Activated T-helper 1 cell treated with anti-CD3 and anti-CD28 coated beads, Interleukin-2, amount 50 U/mL, for 16 hours (primary cell): ENCODE results near the gene PRR23A.
"Not testable (repeated sequence)": the region's sequence is repeated elsewhere in the genome, so short reads cannot be mapped to it uniquely, and the experiment has no call there.

Experiments
- DNase-seq, 2 donors: peaks; one replicate each; pipeline ENCODE4 v3.0.0-alpha.2; 2020; ENCODE audit warnings: low read depth in 1 of 2, low spot score in 1 of 2

PRR23A gene

DNA sequence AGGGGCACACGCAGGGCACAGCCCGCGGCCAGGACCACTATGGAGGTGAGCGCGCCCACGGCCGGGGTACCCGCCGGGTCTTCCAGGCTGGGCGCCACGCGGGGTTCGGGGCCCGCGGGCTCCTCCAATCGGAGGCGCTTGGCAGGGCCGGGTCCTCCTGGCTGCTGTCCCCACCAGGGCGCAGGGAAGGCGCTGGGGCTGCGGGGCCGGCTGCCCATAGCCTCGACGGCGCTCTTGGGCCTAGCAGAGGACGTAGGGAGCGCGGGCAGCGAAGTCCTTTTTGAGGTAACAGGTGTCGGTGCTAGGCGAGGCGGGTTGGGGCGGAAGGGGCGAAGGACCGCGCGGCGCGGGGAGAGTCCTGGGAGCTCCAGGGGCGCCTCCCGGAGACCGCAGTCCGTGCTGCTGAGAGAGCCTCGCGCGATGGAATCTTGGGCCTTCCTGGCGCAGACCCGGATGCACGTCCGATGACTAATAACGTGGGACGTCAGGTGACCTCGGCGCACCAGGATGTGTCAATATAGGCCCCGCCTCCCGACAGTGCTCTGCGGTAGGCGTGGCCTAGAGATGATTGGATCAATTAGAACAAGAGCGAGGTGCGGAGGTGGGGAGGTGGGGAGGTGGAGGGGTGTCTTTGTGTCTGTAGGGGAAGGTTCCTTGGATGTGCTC lies at the start of gene PRR23A:
PRR23A (minus strand) TSS at position 218 of the 666 bp plus-strand sequence; CDS start at position 218, 0 bp downstream.
- no peak for DNase-seq

DNA sequence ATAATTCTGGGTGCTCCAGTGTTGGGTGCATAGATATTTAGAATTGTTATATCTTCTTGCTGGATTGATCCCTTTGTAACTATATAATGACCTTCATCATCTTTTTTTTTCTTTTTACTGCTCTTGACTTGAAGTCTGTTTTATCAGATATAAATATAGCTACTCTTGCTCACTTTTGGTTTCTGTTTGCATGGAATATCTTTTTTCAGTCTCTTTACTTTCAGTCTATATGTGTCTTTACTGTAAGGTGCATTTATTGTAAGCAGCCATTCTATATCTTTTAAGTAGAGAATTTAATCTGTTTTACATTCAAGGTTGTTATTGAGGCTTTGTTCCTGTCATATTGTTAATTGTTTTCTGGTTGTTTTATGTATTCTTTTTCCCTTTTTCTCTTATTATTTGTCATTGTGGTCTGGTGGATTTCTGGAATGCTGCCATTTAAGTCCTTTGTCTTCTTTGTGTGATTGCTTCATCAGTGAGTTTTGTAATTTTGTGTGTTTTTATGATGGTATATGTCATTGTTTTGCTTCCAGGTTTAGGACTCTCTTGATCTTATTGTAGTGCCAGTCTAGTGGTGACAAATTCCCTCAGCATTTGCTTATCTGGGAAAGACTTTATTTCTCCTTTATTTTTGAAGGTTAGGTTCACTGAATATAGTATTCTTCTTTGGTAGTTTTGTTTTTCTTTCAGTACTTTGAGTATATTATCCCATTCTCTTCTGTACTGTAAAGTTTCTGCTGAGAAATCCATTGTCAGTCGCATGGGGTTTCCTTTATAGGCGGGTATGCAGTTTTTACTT lies 46.9 kb upstream of the PRR23A start:
- no peak for DNase-seq

DNA sequence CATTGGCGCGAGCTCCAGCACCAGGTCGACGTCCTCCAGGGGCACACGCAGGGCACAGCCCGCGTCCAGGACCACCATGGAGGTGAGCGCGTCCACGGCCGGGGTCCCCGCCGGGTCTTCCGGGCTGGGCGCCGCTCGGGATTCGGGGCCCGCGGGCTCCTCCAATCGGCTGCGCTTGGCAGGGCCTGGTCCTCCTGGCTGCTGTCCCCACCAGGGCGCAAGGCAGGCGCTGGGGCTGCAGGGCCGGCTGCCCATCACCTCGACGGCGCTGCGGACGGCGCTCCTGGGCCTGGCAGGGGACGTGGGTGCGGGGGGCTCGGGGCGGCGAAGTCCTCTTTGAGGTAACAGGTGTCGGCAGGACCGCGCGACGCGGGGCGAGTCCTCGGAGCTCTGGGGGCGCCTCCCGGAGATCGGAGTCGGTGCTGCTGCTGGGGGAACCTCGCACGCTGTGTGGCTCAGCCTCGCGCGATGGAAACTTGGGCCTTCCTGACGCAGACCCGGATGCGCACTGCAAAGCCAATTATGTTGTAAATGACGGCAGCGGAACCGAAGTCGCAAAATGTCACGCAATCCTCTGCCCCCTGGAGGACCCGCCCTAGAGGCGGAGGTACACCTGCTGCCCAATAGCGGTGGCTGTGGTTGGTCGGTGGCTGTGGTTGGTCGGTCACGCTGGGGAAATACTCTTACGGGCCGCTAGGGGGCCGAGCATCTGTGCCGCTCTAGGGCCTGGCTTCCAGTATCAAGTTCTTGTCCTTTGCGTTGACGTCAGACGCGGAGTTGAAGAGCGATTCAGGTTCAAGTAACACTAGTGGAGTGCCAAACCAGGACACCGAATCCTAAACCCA lies 38.5 kb upstream of the PRR23A start, which contains the start of gene PRR23C:
PRR23C (minus strand) TSS at position 527 of the 845 bp plus-strand sequence; CDS start at position 255, 272 bp downstream.
- DNase-seq, result no peak

DNA sequence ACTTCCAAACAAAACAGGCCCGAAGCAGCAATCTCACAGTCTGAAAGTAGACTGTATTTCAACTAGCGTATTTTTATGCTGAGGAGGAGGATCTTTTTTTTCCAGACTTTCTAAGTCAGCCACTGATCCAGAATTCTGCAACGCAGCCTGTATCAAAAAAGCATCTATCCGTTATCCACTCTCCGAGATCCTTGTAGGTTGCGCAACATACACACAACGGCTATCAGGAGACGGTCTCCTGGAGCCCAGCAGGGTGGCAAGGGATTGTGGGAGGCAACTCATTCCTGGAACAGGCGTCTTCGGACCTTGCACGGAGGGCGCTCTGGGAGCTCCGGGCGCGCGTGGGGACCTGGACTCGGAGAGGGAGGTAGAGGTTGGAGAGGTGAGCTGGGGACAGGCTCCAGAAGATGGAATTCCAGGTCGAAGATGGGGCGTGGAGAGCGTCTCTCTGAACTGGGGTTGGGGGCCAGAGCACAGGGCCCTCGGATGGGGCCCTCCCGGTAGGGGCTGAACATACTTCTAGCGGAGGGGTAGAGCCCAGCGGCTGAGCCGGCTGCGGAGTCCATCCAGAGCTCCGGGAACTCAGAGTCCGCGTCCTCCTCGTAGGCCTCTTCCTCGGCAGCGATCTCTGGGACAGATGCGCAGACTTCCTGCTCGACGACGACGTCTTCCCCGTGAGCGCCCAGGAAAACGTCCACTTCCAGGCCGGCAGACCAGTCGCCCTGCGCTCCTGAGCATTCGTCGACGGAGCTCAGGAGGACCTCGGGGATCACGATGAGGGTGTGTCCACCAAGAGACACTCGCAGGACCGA lies 37.7 kb upstream of the PRR23A start:
- DNase-seq, result no peak

DNA sequence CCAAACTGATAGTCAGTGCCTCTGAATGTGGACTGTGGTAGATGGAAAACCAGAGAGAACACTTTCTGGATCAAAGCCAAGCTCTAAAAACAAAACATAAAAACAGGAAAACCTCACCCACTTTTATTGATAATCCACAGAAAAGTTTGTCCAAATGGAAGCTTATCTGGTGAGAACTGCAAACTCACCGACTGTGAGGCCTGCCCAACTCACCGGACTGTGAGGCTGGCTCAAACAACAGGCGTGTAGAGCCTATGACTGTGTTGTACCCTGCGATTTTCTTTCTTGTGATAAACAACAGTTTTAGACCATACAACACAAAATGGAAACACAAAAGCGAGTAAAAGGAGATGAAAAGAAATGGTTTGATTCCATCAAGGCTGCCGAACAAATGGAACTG lies 31.4 kb upstream of the PRR23A start:
- DNase-seq, result no peak

DNA sequence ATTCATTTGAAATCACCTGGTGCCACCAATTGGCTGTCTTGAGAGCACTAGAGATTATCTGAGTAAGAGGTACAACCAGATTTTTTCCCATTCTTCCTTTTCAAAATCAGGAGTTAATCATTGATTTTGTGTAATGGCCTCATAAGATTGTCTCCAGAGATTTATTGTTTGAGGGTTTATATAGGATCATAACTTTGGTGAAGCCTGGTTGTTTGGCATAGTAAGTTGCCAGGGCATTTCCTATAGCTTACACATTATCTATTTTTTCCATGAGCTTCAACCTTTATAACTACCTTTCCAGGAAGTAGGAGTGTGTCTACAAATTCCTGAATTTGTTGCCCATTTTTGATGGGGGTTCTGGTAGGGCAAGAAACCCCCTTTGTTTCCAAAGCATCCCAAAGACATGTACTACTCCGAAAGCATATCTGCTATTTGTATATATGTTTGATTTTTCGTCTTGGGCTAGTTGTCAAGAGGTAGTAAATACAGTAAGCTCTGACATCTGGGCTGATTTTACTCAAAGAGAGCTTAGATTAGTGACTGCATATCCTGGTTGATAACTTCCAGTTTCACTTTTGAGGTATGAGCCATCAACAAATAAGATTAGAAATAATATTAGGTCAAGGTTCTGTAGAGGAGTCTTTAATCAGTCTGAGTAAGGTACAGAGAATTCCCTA lies 26.4 kb upstream of the PRR23A start:
- DNase-seq, result no peak

DNA sequence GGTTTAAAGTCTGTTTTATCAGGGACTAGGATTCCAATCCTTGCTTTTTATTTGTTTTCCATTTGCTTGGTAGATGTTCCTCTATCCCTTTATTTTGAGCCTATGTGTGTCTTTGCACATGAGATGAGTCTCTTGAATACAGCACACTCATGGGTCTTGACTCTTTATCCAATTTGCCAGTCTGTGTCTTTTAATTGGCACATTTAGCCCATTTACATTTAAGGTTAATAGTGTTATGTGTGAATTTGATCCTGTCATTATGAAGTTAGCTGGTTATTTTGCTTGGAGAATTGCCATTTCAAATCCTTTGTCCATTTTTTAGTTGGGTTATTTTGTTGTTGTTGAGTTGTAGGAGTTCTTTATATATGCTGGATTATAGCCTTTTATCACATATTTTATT lies 24.5 kb upstream of the PRR23A start:
- not testable (repeated sequence) for DNase-seq

DNA sequence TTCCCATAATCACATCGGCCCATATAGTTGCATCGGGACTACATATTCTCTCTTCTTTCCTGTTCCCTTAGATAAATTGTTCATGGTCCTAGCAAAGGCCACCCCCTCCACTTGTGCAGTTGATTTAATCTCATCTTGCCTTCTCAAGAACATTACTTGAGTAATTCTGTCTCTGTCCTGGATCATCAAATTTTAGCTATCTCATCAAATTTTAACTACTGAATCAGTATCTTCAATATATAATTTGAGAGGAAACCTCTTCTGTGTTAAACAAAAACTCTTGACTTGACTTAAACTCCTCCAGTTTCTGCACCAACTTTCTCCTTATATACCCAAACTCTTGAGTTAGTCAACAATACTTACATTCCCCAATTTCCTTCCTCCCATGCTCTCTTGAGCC lies 18.9 kb upstream of the PRR23A start:
- no peak for DNase-seq

DNA sequence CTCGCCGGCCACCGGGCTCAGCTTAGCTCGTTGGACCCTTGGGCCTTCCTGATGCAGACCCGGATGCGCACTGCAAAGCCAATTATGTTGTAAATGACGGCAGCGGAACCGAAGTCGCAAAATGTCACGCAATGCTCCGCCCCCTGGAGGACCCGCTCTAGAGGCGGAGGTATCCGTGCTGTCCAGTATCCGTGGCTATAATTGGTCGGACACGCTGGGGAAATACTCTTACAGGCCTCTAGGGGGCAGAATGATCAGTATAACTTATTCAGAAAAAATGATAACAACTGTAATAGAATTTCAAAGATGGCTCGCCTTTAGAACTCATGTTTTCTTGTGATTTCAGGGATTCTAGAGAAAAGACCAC lies 14.8 kb upstream of the PRR23A start, which contains the start of gene PRR23B:
PRR23B (minus strand) TSS at position 59 of the 367 bp plus-strand sequence. CDS start 265 bp downstream, outside the sequence.
- no peak for DNase-seq

DNA sequence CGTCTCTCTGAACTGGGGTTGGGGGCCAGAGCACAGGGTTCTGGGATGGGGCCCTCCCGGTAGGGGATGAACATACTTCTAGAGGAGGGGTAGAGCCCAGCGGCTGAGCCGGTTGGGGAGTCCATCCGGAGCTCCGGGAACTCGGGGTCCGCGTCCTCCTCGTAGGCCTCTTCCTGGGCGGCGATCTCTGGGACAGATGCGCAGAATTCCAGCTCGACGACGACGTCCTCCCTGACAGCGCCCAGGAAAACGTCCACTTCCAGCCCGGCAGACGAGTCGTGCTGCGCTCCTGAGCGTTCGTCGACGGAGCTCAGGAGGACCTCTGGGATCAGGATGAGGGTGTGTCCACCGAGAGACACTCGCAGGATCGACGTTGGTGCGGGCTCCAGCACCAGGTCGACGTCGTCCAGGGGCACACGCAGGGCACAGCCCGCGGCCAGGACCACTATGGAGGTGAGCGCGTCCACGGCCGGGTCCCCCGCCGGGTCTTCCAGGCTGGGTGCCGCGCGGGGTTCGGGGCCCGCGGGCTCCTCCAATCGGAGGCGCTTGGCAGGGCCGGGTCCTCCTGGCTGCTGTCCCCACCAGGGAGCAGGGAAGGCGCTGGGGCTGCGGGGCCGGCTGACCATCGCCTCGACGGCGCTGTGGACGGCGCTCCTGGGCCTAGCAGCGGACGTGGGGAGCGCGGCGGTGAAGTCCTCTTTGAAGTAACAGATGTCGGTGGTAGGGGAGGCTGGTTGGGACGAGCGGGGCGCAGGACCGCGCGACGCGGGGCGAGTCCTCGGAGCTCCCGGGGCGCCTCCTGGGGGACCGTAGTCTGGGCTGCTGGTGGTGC lies 14.2 kb upstream of the PRR23A start:
- no peak for DNase-seq

DNA sequence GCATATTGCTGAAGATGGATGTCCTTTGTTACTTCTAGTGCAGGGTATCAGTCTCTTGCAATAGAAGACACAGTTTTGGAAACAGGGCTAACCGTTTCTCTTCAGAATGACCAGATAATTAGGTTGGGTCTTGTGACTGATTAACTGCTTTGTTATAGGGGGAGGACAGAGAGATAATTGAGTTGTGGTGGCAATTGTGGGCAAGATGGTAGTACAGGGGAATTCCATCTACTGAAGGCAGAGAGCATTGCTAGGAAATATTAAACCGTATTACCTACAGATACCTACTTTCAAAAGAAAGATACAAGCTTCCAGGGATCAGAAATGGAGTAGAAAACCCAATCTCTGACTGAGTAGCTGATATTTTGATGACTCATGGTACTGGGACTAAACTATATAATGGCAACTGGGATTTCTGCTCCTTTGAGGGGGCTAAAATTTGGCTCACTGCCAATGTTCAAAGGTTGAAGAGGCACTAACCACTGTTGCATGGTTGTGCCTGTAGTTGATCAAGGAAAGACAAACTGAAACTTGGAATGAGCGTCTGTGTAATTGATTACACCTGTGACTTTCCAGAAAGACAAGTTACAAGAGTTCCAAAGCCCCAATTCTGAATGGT lies 10.5 kb upstream of the PRR23A start:
- no peak for DNase-seq

DNA sequence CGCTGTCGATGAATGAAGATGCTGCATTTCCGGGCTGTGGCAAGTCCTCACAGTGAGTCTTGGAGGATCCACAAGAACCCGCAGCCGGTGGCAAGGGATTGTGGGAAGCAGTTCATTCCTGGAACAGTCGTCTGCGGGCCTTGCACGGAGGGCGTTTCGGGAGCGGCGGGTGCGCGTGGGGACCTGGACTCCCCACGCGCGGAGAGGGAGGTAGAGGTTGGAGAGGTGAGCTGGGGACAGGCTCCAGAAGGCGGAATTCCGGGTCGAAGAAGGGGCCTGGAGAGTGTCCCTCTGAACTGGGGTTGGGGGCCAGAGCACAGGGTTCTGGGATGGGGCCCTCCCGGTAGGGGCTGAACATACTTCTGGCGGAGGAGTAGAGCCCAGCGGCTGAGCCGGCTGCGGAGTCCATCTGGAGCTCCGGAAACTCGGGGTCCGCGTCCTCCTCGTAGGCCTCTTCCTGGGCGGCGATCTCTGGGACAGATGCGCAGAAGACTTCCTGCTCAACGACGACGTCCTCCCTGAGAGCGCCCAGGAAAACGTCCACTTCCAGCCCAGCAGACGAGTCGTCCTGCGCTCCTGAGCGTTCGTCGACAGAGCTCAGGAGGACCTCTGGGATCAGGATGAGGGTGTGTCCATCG lies 593 bp downstream of the PRR23A start:
- no peak for DNase-seq

DNA sequence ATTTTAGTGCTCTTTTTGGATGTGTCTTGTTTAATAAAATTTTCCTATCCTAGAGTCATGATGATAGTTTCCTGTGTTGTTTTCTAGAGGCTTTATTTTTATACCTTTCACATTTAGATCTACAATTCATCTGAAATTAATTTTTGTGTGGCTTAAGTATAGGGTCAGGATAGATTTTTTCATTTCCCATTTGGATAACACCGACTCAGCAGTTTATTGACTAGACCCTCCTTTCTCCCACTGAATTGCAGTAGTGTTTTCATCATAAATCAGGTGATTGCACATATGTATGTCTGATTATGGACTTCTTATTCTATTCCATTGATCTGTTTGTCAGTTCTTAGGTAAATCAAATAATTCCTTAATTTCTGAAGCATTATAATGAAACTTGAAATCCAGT lies 10.4 kb downstream of the PRR23A start:
- no peak for DNase-seq

DNA sequence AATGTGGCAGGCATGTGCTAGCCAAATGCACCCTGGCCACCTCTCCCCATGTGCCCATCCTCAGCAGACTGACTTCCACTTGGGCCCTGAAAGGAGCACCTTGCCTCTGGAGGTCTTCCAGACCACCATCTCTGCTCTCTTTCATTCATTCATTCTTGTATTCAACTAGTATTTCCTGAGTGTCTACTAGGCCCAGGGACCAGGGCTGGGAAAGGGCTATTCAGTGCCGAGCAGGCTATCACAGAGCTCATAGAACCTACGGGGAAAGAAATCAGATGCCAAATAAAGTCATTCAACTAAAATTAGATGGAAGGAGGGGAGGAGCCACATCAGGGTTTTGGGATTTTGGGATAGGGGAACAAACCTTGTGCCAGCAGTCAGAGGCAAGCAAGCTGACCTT lies 18.9 kb downstream of the PRR23A start:
- no peak for DNase-seq

DNA sequence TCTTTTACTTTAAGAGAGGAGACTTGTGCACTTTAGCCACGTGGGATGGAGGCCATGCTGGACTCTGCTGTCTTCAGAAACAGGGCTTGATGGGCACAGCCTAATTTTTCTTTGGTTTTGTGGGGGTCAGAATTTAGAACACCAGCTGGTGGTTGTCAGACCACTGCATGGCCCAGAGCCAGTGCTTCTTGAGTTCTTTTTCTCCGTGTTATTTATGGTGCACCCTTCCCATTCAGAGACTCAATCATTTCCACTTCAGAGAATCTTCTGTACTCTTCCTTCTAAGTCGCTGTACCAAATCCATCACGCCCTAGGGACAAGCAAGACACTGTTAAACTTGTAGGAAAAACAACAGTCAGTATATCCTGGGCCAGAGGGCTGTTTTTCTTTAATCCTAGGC lies 20.1 kb downstream of the PRR23A start:
- no peak for DNase-seq

DNA sequence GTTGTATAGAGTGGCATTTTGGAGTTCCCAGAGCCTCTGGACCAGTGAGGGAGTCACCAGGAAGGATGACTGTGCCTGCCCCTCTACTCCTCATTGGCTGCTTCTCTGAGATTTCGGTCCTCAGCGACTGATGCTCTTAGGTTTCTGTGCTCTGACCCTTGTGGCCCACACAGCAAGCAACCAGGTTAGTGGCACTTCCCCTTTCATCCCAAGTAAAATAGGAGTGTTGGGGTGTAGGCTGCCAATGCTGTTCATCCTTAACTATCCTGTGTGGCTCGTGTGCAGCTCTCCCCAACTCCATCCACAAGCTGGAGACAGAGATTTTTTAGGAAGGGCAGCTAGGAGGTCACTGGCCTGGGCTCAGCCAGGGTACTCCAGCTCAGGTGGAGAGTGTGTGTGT lies 21.3 kb downstream of the PRR23A start:
- DNase-seq, result no peak

DNA sequence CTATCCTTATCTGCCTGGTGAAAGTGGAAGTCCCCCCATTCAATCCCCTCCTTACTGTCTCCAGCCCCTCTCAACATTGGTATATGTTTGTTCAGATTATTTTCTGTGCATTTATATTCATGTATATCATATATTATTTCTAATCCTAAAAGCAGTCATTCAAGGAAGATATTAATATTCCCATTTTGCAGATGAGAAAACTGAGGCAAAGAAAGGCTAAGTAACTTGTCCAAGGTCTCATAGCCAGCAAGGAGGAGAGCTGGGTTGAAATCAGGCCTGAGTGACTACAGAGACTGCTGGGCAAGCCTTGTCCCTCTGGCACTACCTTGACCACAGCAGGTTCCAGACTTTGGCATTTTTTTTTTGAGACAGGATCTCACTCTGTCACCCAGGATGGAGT lies 30.0 kb downstream of the PRR23A start:
- DNase-seq, result no peak

DNA sequence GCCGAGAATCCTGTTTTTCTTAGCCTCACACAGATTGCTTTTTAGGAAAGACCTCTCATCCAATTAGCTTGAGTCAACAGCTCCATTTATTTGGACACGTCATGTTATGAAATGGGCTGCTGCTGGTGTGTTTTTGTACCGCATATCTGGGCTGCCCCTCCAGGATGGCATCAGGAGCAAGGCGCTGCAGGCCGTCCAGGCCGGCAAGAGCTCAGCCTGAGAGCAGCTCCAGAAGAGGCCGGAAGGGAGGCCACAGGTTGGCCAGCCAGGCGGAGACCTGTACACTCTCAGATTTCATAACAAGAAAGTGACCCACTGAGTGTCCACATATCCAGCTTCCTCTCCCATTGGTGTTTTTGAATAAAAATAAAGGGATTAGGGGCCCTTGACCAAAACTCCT lies 30.7 kb downstream of the PRR23A start:
- no peak for DNase-seq
